ENCODE measurements around the gene FOXP1. TPM values are rescaled to one million over a fixed set of nuclear protein-coding genes. Genes with fewer than 3 reads are reported as not detected.

The FOXP1 gene
- total RNA-seq, 2 donors from 2014 or later: 41.7 to 94.3 TPM

- no peak overlapping the region for H3K4me3 Mint-ChIP-seq
These were observed 237.5 kb downstream of the FOXP1 start for GRCh38 chr3:71346061-71346460.

GRCh38 chr3:71345429-71346040 is 238.0 kb downstream of the FOXP1 start:
- TF ChIP-seq CTCF (conservative IDR thresholded peaks at IDR 0.05): no peak
- Histone ChIP-seq H3K4me3 (ENCODE audit: low read length) (no peak overlapping the region), H3K27me3 (ENCODE audit: control insufficient read depth, insufficient read depth, low read length, poor library complexity, severe bottlenecking) (no peaks in the 10 kb centered on the region), H3K9me3 (ENCODE audit: control insufficient read depth, low read length) (no peaks in the 10 kb centered on the region), H3K9ac (ENCODE audit: extremely low read depth, low read length, poor library complexity, severe bottlenecking) (no peak overlapping the region), H3K36me3 (ENCODE audit: control insufficient read depth, insufficient read depth, low read length) (no peaks in the 10 kb centered on the region), H3K4me1 (ENCODE audit: control insufficient read depth, insufficient read depth, low read length) (no peaks in the 10 kb centered on the region), H3K27ac (ENCODE audit: low read depth, low read length) (no peak overlapping the region)
- H3K27me3 Mint-ChIP-seq (ENCODE audit: insufficient read depth): no peaks in the 10 kb centered on the region
- WGBS, 2 experiments (ENCODE audit: insufficient coverage in 1 of 2, insufficient read length in 1 of 2): 96 to 99% methylated on average over 4 to 5 of the region's 5 CpGs
- peaks cover 2% of the 10 kb centered on the region for H3K9me3 Mint-ChIP-seq
- H3K4me1 Mint-ChIP-seq: no peaks in the 10 kb centered on the region
- peaks cover 13% of the 10 kb centered on the region for H3K36me3 Mint-ChIP-seq (ENCODE audit: low read depth)
- no peak for DNase-seq
- H3K27ac Mint-ChIP-seq: peak overlapping the region; percentile 26
- H3K4me3 Mint-ChIP-seq: no peak overlapping the region

More at GRCh38 chr3:71346061-71346460, 237.5 kb downstream of the FOXP1 start:
- no peaks in the 10 kb centered on the region for H3K27me3 Mint-ChIP-seq (ENCODE audit: insufficient read depth)
- no peaks in the 10 kb centered on the region for H3K4me1 Mint-ChIP-seq
- Histone ChIP-seq H3K4me3 (ENCODE audit: low read length) (no peak overlapping the region), H3K36me3 (ENCODE audit: control insufficient read depth, insufficient read depth, low read length) (no peaks in the 10 kb centered on the region), H3K27me3 (ENCODE audit: control insufficient read depth, insufficient read depth, low read length, poor library complexity, severe bottlenecking) (no peaks in the 10 kb centered on the region), H3K9me3 (ENCODE audit: control insufficient read depth, low read length) (no peaks in the 10 kb centered on the region), H3K4me1 (ENCODE audit: control insufficient read depth, insufficient read depth, low read length) (no peaks in the 10 kb centered on the region), H3K27ac (ENCODE audit: low read depth, low read length) (no peak overlapping the region), H3K9ac (ENCODE audit: extremely low read depth, low read length, poor library complexity, severe bottlenecking) (no peak overlapping the region)
- DNase-seq: no peak
- no peaks in the 10 kb centered on the region for H3K9me3 Mint-ChIP-seq
- H3K36me3 Mint-ChIP-seq (ENCODE audit: low read depth): peaks cover 10% of the 10 kb centered on the region
- TF ChIP-seq CTCF (conservative IDR thresholded peaks at IDR 0.05): no peak
- 95 to 100% methylated on average over 2 to 4 of the region's 4 CpGs for WGBS, 2 experiments (ENCODE audit: insufficient coverage in 1 of 2, insufficient read length in 1 of 2)
- H3K27ac Mint-ChIP-seq: peak overlapping the region; percentile 26

GRCh38 chr3:71341721-71342120 is 241.8 kb downstream of the FOXP1 start:
- DNase-seq: no peak
- H3K9me3 Mint-ChIP-seq: peaks cover 2% of the 10 kb centered on the region
- H3K4me3 Mint-ChIP-seq: no peak overlapping the region
- no peaks in the 10 kb centered on the region for H3K27me3 ChIP-seq (ENCODE audit: control insufficient read depth, insufficient read depth, low read length, poor library complexity, severe bottlenecking)
- H3K27ac Mint-ChIP-seq: no peak overlapping the region
- no peak overlapping the region for H3K4me3 ChIP-seq (ENCODE audit: low read length)
- WGBS, 2 experiments (ENCODE audit: insufficient coverage in 1 of 2, insufficient read length in 1 of 2): 87 to 100% methylated on average over 2 to 4 of the region's 4 CpGs
- H3K4me1 ChIP-seq (ENCODE audit: control insufficient read depth, insufficient read depth, low read length): no peaks in the 10 kb centered on the region
- H3K27ac ChIP-seq (ENCODE audit: low read depth, low read length): no peak overlapping the region
- no peaks in the 10 kb centered on the region for H3K9me3 ChIP-seq (ENCODE audit: control insufficient read depth, low read length)
- no peak for TF ChIP-seq CTCF (conservative IDR thresholded peaks at IDR 0.05)
- H3K36me3 ChIP-seq (ENCODE audit: control insufficient read depth, insufficient read depth, low read length): no peaks in the 10 kb centered on the region
- H3K36me3 Mint-ChIP-seq (ENCODE audit: low read depth): peaks cover 13% of the 10 kb centered on the region
- H3K27me3 Mint-ChIP-seq (ENCODE audit: insufficient read depth): no peaks in the 10 kb centered on the region
- H3K9ac ChIP-seq (ENCODE audit: extremely low read depth, low read length, poor library complexity, severe bottlenecking): no peak overlapping the region
- peaks cover 4% of the 10 kb centered on the region for H3K4me1 Mint-ChIP-seq
